H1 (cell line): ENCODE data around the gene HACD1. TPM values are rescaled to one million over a fixed set of nuclear protein-coding genes. Genes with fewer than 3 reads are reported as not detected.

Source experiments
- CTCF ChIA-PET: fragments of 300-600 bp; sonication (Branson Sonifier 250); formaldehyde crosslinking; loops from one replicate; lab custom pipeline; 2021; ENCODE audit not compliant: partially characterized antibody; lab: Charles Lee
- POLR2A ChIA-PET: fragments of 300-600 bp; sonication (Branson Sonifier 250); formaldehyde crosslinking; loops from one replicate; lab custom pipeline; 2021; ENCODE audit warnings: inconsistent platforms; ENCODE audit not compliant: partially characterized antibody; lab: Charles Lee
- DNase-seq, 2 experiments: peaks; one replicate each; pipeline versions ENCODE4 v3.0.0 to v3.0.0-alpha.2; 2010 to 2022; ENCODE audit warnings: low spot score in 2 of 2, low read depth in 1 of 2, mixed read lengths in 1 of 2
- FAIRE-seq: peaks from 2 replicates; lab custom pipeline; 2011; peaks lifted over from hg19 to GRCh38; lab: Jason Lieb, UNC
- H2AFZ ChIP-seq: 2 replicates; pipeline ENCODE4 v1.8.1; 2012; ENCODE audit warnings: low read length, inconsistent platforms
- H2AK5ac ChIP-seq: 2 replicates; pipeline ENCODE4 v1.6.1; 2013; ENCODE audit warnings: low read depth, low read length
- H2BK120ac ChIP-seq: replicated peaks from 2 replicates; pipeline ENCODE3; 2013; ENCODE audit warnings: low read depth, low read length, inconsistent platforms
- H2BK12ac ChIP-seq: 2 replicates; pipeline ENCODE4 v1.6.1; 2013; ENCODE audit warnings: low read depth, low read length
- H2BK15ac ChIP-seq: 2 replicates; pipeline ENCODE4 v1.6.1; 2013; ENCODE audit warnings: low read length
- H2BK20ac ChIP-seq: 2 replicates; pipeline ENCODE4 v1.6.1; 2013; ENCODE audit warnings: low read length
- H2BK5ac ChIP-seq: 2 replicates; pipeline ENCODE4 v1.6.1; 2013; ENCODE audit warnings: low read depth, low read length
- H3K14ac ChIP-seq: 2 replicates; pipeline ENCODE4 v1.6.1; 2013; ENCODE audit warnings: inconsistent platforms; ENCODE audit not compliant: insufficient read length
- H3K18ac ChIP-seq: 2 replicates; pipeline ENCODE4 v1.6.1; 2013; ENCODE audit warnings: low read length; ENCODE audit errors: extremely low read depth
- H3K23ac ChIP-seq: 2 replicates; pipeline ENCODE4 v1.6.1; 2013; ENCODE audit warnings: inconsistent platforms; ENCODE audit not compliant: insufficient read length
- H3K23me2 ChIP-seq: 2 replicates; pipeline ENCODE4 v1.6.1; 2013; ENCODE audit warnings: low read depth, low read length
- H3K27ac ChIP-seq: 2 replicates; pipeline ENCODE4 v1.6.1; 2011; ENCODE audit warnings: low read depth, low read length, inconsistent platforms
- H3K27me3 ChIP-seq, 4 experiments: replicated peaks in 1 of 4; 1 replicate in 1 of 4; 2 replicates in 3 of 4; pipeline versions ENCODE4 v1.6.1 to v1.8.1; 2011 to 2013; ENCODE audit warnings: low read length in 3 of 4, mild to moderate bottlenecking in 3 of 4, inconsistent platforms in 2 of 4, mixed read lengths in 2 of 4, moderate library complexity in 1 of 4; ENCODE audit not compliant: control insufficient read depth in 3 of 4, insufficient read depth in 3 of 4; ENCODE audit errors: extremely low read depth in 1 of 4
- H3K36me3 ChIP-seq, 4 experiments: 2 replicates each; pipeline versions ENCODE4 v1.6.1 to v1.8.1; 2011 to 2013; ENCODE audit warnings: mild to moderate bottlenecking in 4 of 4, low read length in 3 of 4, moderate library complexity in 2 of 4, control low read depth in 1 of 4, inconsistent platforms in 1 of 4; ENCODE audit not compliant: insufficient read depth in 4 of 4, control insufficient read depth in 2 of 4
- H3K4ac ChIP-seq: replicated peaks from 2 replicates; pipeline ENCODE3; 2013; ENCODE audit warnings: low read length, low read depth, mixed read lengths, inconsistent platforms; ENCODE audit not compliant: insufficient read length
- H3K4me1 ChIP-seq, 4 experiments: replicated peaks in 1 of 4; 1 replicate in 1 of 4; 2 replicates in 3 of 4; pipeline versions ENCODE4 v1.6.1 to v1.8.1; 2011 to 2013; ENCODE audit warnings: low read length in 3 of 4, inconsistent platforms in 2 of 4, mixed read lengths in 1 of 4; ENCODE audit not compliant: insufficient read depth in 4 of 4, control insufficient read depth in 3 of 4
- H3K4me2 ChIP-seq, 2 experiments: 2 replicates each; pipeline versions ENCODE4 v1.6.1 to v1.8.1; 2011 to 2013; ENCODE audit warnings: low read depth in 2 of 2, low read length in 2 of 2, control low read depth in 1 of 2, inconsistent platforms in 1 of 2, mild to moderate bottlenecking in 1 of 2; ENCODE audit not compliant: insufficient read depth in 1 of 2
- H3K4me3 ChIP-seq, 4 experiments: fragments of 200-600, 300-600 bp in 1 of 4; sonication (generic), shearing (Covaris generic), sonication (Bioruptor Twin) in 1 of 4; 2 replicates each; pipeline versions ENCODE4 v1.5.1 to v1.8.1; 2011 to 2016; ENCODE audit warnings: low read length in 4 of 4, low read depth in 3 of 4, control low read depth in 2 of 4, inconsistent platforms in 2 of 4, mild to moderate bottlenecking in 2 of 4, mixed read lengths in 1 of 4, moderate library complexity in 1 of 4; ENCODE audit not compliant: insufficient read depth in 2 of 4; ENCODE audit errors: extremely low read depth in 1 of 4
- H3K56ac ChIP-seq: replicated peaks from 2 replicates; pipeline ENCODE3; 2013; ENCODE audit warnings: low read depth, mild to moderate bottlenecking, mixed read lengths, low read length, inconsistent platforms; ENCODE audit not compliant: insufficient read length
- H3K79me1 ChIP-seq: 2 replicates; pipeline ENCODE4 v1.6.1; 2013; ENCODE audit warnings: low read depth, low read length, control low read depth
- H3K79me2 ChIP-seq, 2 experiments: 2 replicates each; pipeline versions ENCODE4 v1.6.1 to v1.8.1; 2012 to 2013; ENCODE audit warnings: low read length in 2 of 2, mild to moderate bottlenecking in 2 of 2, inconsistent platforms in 1 of 2; ENCODE audit not compliant: insufficient read depth in 2 of 2, control insufficient read depth in 1 of 2
- H3K9ac ChIP-seq, 4 experiments: replicated peaks in 1 of 4; 1 replicate in 1 of 4; 2 replicates in 3 of 4; pipeline versions ENCODE4 v1.6.1 to v1.8.1; 2011 to 2013; ENCODE audit warnings: low read depth in 3 of 4, low read length in 3 of 4, control low read depth in 2 of 4, mild to moderate bottlenecking in 2 of 4, moderate library complexity in 2 of 4, inconsistent platforms in 1 of 4; ENCODE audit errors: extremely low read depth in 1 of 4
- H3K9me3 ChIP-seq, 2 experiments: 2 replicates each; pipeline versions ENCODE4 v1.6.1 to v1.8.1; 2012 to 2013; ENCODE audit warnings: mild to moderate bottlenecking in 2 of 2, moderate library complexity in 2 of 2, control low read depth in 1 of 2, inconsistent platforms in 1 of 2, low read depth in 1 of 2, low read length in 1 of 2, mixed read lengths in 1 of 2; ENCODE audit not compliant: insufficient read depth in 2 of 2
- H4K20me1 ChIP-seq, 2 experiments: replicated peaks in 1 of 2; 2 replicates each; pipeline versions ENCODE3 to v1.8.1; 2011 to 2013; ENCODE audit warnings: inconsistent platforms in 2 of 2, low read length in 2 of 2, mild to moderate bottlenecking in 1 of 2; ENCODE audit not compliant: insufficient read depth in 2 of 2, control insufficient read depth in 1 of 2
- H4K5ac ChIP-seq: 2 replicates; pipeline ENCODE4 v1.6.1; 2013; ENCODE audit warnings: low read length, low read depth, mixed read lengths, inconsistent platforms; ENCODE audit not compliant: insufficient read length
- H4K8ac ChIP-seq: 2 replicates; pipeline ENCODE4 v1.8.0; 2013; ENCODE audit warnings: mild to moderate bottlenecking, moderate library complexity, low read length, inconsistent platforms; ENCODE audit not compliant: insufficient read depth; ENCODE audit errors: extremely low read depth
- H4K91ac ChIP-seq: replicated peaks from 2 replicates; pipeline ENCODE3; 2013; ENCODE audit warnings: low read length, mixed read lengths, inconsistent platforms; ENCODE audit not compliant: insufficient read length
- EP300 ChIP-seq, 2 experiments: IDR thresholded peaks; 1 replicate in 1 of 2; 2 replicates in 1 of 2; pipeline ENCODE4 v1.6.1; 2011 to 2012; ENCODE audit warnings: low read depth in 2 of 2, low read length in 2 of 2, mild to moderate bottlenecking in 2 of 2, borderline replicate concordance in 1 of 2, inconsistent platforms in 1 of 2, moderate library complexity in 1 of 2
- GTF2F1 ChIP-seq: IDR thresholded peaks from 2 replicates; pipeline ENCODE4 v1.6.1; 2012; ENCODE audit warnings: low read depth, low read length, improper control_type of control experiment, borderline replicate concordance
- POLR2AphosphoS5 ChIP-seq: IDR thresholded peaks from 2 replicates; pipeline ENCODE4 v1.6.1; 2011; ENCODE audit warnings: low read depth, low read length
- TAF7 ChIP-seq: optimal IDR thresholded peaks from 2 replicates; pipeline ENCODE3; 2011; ENCODE audit warnings: low read depth, mild to moderate bottlenecking, inconsistent platforms, low read length, moderate library complexity, borderline replicate concordance
- TEAD4 ChIP-seq: IDR thresholded peaks from 2 replicates; pipeline ENCODE4 v1.6.1; 2012; ENCODE audit warnings: low read depth, low read length, inconsistent platforms, mixed read lengths
- WGBS, 2 experiments: shearing (Covaris generic) in 1 of 2; methylation state at CpG; one replicate each; pipeline versions ENCODE4 v1.1.6 to v1.1.7; 2013 to 2015; ENCODE audit warnings: low lambda C conversion rate in 2 of 2, mixed read lengths in 2 of 2, inconsistent platforms in 1 of 2, low coverage in 1 of 2, missing lambda C conversion rate in 1 of 2; ENCODE audit not compliant: insufficient replicate concordance in 2 of 2, insufficient coverage in 1 of 2, insufficient read length in 1 of 2; ENCODE audit errors: extremely low coverage in 1 of 2, missing lambda C conversion rate in 1 of 2; 5-methylcytosine and 5-hydroxymethylcytosine counted together
- polyA plus RNA-seq, 7 experiments: library from polyadenylated mRNA; depleted of rRNA in 3 of 7; stranded (reverse) in 5 of 7; unstranded in 2 of 7; fragments of >200 nt in 5 of 7; fragments of 200-250 nt in 2 of 7; gene quantifications; 1 replicate in 5 of 7; 2 replicates in 1 of 7; 4 replicates in 1 of 7; pipeline versions ENCODE4 v1.2.1 to v1.2.3, GENCODE V29; 2011 to 2013; ENCODE audit warnings: missing spikeins in 2 of 7, mixed read lengths in 2 of 7
- total RNA-seq: library from RNA; stranded (reverse); fragmentation: NEBNext Ultra II Directional; extraction: Animal tissue kit (Norgen Biotek cat#: 25700); gene quantifications from 2 replicates; pipeline ENCODE4 v1.2.1, GENCODE V29; 2021
- TF ChIP-seq, protein P1 (sequence below): IDR thresholded peaks from 2 replicates; pipeline ENCODE4 v1.6.1; 2012; ENCODE audit warnings: low read length, inconsistent platforms
- TF ChIP-seq, protein P2 (sequence below): IDR thresholded peaks from 2 replicates; pipeline ENCODE4 v1.6.1; 2011; ENCODE audit warnings: low read length, improper control_type of control experiment

HACD1 gene
- total and polyA plus RNA-seq, 2 of the 8 experiments (the other 6 are each of a cell fraction or from before 2014, with no cell fraction given): 18.7 to 30.8 TPM

DNA sequence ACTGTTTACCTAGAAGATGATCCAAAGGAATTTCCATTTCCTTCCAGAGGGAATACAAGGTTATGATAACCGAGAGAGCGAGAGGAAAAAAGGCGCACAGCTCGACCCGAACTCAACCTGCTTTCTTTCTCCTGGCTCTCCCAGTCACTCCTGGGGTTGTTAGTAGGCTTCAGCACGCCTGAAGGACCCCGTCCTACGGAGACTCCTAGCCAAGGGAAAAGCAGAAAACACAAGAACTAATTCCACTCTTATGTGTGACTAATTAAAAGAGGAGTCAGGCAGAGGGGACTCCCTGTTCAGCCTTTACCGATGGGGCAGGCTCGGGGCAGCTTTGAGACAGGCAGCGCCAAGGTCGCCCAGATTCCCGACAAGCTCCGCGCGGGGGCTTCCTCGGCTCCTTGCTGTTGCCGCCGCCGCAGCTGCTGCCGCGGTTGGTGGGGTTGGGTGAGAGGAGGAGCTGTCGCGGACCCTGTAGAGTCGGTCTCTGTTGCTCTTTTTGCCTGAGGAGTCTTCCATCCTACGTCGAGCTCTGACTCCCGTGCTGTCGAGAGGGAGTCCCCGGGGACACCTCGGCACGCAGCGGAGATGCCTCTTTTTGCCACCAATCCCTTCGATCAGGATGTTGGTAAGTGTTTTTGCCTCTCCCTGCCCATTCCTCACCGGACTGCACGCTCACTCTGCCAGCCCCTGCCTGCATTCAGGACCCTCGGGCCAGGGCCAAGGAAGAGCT, 26.7 kb upstream of the HACD1 start, which contains the start of gene STAM:
STAM (plus strand) TSS at position 397 of the 730 bp plus-strand sequence; CDS start at position 586, 189 bp downstream.
- POLR2A ChIA-PET: interaction anchor here (0.8 to 3.8 kb wide), 19 partner anchors 9 to 68 kb away, joined by 3 to 29 read pairs (median 5); partner anchors contain the start of gene HACD1
- H2BK15ac ChIP-seq: no peak within 1 kb of the TSS
- H3K14ac ChIP-seq: peak within 1 kb of the TSS; percentile 62
- no peaks in the 10 kb centered on the region for H3K79me1 ChIP-seq
- H4K91ac ChIP-seq: peak within 1 kb of the TSS; percentile 97
- H3K9ac ChIP-seq: peak within 1 kb of the TSS; percentile 75 to 100 (median 92)
- peaks cover 0 to 2% of the 10 kb centered on the region in 2 experiments for H4K20me1 ChIP-seq
- peak within 1 kb of the TSS; percentile 100 for H2BK5ac ChIP-seq
- peak within 1 kb of the TSS; percentile 93 for H3K56ac ChIP-seq
- peak within 1 kb of the TSS; percentile 99 for H2BK12ac ChIP-seq
- peak within 1 kb of the TSS; percentile 98; the same call in 1 of the 2 replicates for H4K8ac ChIP-seq
- H4K5ac ChIP-seq: peak within 1 kb of the TSS; percentile 99
- H3K4ac ChIP-seq: peak within 1 kb of the TSS; percentile 4
- peak; percentile 69 to 91 for DNase-seq
- no peak for FAIRE-seq
- H3K79me2 ChIP-seq: peaks cover 17 to 69% of the 10 kb centered on the region in 2 experiments
- H3K18ac ChIP-seq: peak within 1 kb of the TSS; percentile 96
- 0 out of 2 replicates have a peak within 1 kb of the TSS, but pooled peaks have one; percentile 3 for H2AK5ac ChIP-seq
- CTCF ChIA-PET: interaction anchor here (0.9 to 1.6 kb wide), 5 partner anchors 10 to 668 kb away, joined by 3 to 5 read pairs (median 4); no protein-coding TSS in a partner anchor
- H2BK20ac ChIP-seq: no peak within 1 kb of the TSS; the same call in 1 of the 2 replicates
- H3K23me2 ChIP-seq: no peaks in the 10 kb centered on the region; the same call in 1 of the 2 replicates
- H2AFZ ChIP-seq: peak within 1 kb of the TSS; percentile 88
- peak within 1 kb of the TSS; percentile 99 for H2BK120ac ChIP-seq
- H3K27ac ChIP-seq: peak within 1 kb of the TSS; percentile 99
- H3K4me3 ChIP-seq: peak within 1 kb of the TSS; percentile 86 to 98 (median 96)
- peaks cover 0 to 5% (median 1%) of the 10 kb centered on the region in 4 experiments; a peak in 4 of 7 replicates for H3K4me1 ChIP-seq
- peaks cover 0 to 2% (median under 1%) of the 10 kb centered on the region in 4 experiments; a peak in 2 of 8 replicates for H3K36me3 ChIP-seq
- H3K9me3 ChIP-seq: no peaks in the 10 kb centered on the region
- peak within 1 kb of the TSS; percentile 71 to 81 for H3K4me2 ChIP-seq
- H3K23ac ChIP-seq: no peak within 1 kb of the TSS
- WGBS, 2 experiments: 0% methylated on average over 23 of the region's 37 CpGs; no CpG with 5 or more reads in 1 of the 2 experiments
- H3K27me3 ChIP-seq: no peaks in the 10 kb centered on the region
- TF ChIP-seq EP300 (IDR thresholded peaks at IDR 0.05; ENCODE audit: borderline replicate concordance in 1 of 2, low read depth in 2 of 2, low read length in 2 of 2) (peak in 1 of 2 experiments; percentile 15; a peak in 1 of 3 replicates), GTF2F1 (0 out of 2 replicates have a peak, but pooled peaks have one; percentile 9), POLR2AphosphoS5 (peak; percentile 88), TAF7 (peak; percentile 71), TEAD4 (no peak)
- TF ChIP-seq, protein P1, sequence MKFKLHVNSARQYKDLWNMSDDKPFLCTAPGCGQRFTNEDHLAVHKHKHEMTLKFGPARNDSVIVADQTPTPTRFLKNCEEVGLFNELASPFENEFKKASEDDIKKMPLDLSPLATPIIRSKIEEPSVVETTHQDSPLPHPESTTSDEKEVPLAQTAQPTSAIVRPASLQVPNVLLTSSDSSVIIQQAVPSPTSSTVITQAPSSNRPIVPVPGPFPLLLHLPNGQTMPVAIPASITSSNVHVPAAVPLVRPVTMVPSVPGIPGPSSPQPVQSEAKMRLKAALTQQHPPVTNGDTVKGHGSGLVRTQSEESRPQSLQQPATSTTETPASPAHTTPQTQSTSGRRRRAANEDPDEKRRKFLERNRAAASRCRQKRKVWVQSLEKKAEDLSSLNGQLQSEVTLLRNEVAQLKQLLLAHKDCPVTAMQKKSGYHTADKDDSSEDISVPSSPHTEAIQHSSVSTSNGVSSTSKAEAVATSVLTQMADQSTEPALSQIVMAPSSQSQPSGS: 0 out of 2 replicates have a peak, but pooled peaks have one; percentile 60
- TF ChIP-seq, protein P2, sequence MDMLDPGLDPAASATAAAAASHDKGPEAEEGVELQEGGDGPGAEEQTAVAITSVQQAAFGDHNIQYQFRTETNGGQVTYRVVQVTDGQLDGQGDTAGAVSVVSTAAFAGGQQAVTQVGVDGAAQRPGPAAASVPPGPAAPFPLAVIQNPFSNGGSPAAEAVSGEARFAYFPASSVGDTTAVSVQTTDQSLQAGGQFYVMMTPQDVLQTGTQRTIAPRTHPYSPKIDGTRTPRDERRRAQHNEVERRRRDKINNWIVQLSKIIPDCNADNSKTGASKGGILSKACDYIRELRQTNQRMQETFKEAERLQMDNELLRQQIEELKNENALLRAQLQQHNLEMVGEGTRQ: no peak
